GM21619 (cell line): Measurements from ENCODE around the gene MSX2.

ENCODE experiments used
- ATAC-seq: cut with Tn5 transposase; IDR thresholded peaks from one replicate; pipeline ENCODE4 v1.9.1; 2021; ENCODE audit not compliant: unreplicated experiment

The MSX2 gene

DNA sequence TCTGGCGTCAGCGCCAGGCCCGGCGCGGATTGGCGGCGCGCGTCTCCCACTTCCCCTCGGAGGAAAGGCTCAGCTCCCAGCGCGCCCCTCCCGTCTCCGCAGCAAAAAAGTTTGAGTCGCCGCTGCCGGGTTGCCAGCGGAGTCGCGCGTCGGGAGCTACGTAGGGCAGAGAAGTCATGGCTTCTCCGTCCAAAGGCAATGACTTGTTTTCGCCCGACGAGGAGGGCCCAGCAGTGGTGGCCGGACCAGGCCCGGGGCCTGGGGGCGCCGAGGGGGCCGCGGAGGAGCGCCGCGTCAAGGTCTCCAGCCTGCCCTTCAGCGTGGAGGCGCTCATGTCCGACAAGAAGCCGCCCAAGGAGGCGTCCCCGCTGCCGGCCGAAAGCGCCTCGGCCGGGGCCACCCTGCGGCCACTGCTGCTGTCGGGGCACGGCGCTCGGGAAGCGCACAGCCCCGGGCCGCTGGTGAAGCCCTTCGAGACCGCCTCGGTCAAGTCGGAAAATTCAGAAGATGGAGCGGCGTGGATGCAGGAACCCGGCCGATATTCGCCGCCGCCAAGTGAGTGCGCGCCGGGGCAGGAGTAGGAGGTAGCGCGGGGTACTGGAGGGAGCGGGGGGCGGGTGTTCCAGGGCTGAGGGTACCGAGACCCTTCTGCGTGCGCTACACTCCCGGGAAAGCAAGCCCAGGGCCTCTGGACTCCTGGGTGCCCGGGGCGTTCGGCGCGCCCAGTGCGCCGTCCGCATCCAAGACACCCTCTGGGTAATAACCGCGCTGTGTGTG, at the start of gene MSX2:
Gene MSX2 (plus strand): TSS at position 99 of the 777 bp plus-strand sequence. CDS start 78 bp downstream, at position 177.
- no peak for ATAC-seq

DNA sequence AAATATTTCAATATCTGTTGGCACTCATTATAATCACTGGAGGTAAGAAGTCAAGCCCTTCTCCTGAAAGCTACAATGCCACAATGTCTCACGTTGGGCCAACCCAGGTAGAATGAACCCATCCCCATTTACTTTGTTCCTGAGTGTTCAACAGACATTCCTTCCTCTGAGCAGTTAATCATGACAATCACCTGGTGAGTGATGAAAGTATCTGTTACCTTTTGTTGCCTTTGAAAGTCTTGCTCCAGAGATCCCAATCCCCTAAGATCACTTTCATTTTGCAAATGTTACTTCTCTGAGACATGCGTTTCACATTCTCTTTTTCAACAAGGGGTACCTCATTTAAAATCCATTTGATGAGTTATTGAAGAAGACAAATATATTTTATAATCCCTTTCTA, 49.3 kb upstream of the MSX2 start:
- ATAC-seq: no peak

DNA sequence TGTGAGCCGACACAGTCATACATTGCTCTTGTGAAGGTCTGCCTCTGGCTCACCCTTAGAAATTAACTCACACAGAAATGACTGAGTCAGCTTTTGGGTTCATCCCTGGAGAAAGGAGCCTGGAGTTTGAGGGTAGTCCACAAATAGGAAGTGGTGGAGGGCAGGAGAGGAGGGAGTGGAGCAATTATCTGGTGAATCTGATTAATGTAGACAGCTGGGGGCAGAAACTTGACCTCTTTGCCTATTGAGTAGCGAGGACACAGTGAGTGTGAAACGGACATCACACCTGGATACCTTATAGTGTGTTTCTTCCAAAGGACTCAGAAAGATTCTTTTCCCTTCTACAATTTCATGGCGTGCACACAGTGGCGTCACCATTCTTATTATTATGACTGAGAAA, 48.5 kb upstream of the MSX2 start:
- ATAC-seq: no peak

DNA sequence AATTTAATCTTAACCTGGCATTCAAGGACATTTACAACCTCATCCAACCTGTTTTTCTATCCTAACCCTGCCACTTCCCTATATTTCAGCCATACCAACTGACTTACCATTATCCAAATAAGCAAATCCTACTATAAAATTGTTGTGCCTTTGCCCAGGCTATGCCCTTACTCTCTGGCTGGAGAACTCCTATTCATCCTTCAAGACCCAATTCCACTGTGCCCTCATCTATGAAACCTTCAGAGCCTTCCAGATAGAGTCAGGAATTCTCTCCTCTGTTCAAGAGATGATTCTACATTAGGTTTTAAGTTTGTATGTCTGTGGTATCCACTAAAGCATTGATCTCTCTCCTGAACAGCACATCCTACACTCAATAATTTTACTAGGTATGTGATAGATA, 46.3 kb upstream of the MSX2 start:
- no peak for ATAC-seq

DNA sequence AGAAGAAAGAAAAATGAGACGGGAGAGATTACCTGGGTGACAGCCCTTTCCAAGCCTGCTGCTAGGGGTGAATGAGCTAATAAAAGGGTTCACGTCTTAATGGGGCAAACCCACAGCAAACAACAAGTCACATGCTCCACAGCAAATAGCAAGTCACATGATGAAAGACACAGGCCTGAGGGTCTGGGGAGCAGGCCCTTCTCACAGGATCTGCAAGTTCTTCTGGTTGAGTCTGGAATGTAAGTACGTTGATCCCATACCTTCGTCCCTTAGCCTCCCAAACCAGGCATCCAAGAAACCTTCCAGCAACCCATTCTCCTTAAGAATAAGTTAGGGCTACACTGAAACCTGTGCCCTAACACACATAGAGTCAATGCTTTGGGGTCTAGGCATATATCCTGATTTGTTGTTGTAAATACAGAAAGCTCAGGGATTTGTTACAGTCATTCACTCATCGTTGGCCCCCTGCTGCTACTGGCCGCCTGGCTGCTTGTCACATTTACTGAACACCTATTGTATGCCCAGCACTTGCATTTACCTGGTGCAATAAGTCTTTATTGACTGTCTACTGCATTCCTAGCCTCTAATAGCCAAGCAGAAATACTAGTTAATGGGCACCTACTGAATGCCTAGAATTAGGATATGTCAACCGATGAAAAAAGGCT, 43.3 kb upstream of the MSX2 start:
- ATAC-seq: no peak

DNA sequence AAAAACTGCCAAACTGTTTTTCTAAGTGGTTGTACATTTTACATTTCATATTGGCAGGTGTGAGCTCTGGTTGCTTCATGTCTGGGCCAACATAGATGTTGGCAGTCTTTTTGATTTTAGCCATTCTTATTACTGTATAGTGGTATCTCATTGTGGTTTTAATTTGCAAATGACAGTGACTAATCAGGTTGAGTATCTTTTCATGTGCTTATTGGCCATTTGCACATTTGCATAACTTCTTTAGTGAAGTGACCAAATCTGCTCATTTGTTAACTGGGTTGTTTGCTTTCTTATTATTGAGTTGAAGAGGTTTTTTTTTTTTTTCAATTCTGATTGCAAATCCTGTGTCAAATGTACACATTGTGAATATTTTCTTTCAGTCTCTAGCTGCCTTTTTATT, 36.9 kb upstream of the MSX2 start:
- no peak for ATAC-seq

DNA sequence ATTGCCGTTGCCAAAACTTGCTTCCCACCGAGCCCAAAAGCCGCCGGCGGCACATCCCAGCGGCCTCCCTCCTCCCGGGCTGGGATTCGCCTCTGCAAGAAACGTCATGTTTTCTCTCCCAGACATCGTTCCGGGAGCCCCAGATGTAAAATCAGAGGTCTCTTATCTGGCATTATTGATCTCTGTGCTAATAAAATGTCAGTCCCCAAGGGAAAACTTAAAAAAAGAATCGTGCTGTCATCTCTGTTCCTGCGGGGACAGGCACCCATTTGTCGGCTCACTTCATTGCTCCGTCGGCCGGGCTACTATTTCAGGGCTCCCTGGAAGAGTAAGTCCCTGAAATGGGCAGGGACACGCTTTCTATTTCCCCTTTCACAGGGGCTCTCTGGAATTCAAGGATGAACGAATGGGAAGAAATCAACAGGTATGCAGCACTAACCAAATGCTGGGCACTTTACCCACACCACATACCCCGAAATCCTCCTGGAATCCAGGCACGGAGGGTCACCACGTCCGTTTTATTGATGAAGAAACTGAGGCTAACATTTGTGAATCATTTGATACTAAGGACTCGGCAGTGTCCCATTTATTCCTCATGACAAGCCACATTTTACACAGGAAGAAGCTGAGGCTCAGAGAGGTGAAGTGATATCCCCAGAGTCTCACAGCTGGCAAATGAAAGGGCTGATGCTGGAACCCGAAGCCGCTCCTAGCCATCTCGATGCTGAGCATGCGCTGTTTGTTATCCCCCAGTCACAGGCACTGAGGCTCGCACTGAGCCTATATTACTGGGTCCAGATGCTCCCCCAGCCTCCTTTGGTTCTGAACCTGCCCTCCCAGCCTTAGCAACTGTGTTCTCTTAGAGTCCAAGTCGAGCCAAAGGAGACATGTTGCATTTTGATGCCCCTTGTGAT, 35.7 kb upstream of the MSX2 start:
- ATAC-seq: no peak

DNA sequence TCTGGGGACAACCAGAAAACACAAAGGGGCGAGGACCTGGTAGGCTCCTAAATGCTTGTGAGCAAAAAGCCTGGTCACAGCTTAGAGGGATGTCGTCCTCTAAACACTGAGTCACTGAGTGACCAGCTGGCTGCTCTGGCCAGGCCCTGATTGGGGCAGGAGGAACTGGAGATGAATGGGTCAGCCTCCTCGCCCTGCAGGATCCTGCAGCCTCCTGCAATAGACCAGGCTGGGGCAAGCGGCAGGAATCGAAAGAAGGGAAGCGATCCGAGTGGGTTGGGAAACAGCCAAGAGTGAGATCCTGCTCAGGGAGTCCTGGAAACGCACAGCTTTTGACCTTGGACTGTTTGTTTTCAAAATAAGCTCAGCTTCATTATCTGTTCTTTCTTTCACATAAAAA, 34.1 kb upstream of the MSX2 start:
- ATAC-seq: no peak

DNA sequence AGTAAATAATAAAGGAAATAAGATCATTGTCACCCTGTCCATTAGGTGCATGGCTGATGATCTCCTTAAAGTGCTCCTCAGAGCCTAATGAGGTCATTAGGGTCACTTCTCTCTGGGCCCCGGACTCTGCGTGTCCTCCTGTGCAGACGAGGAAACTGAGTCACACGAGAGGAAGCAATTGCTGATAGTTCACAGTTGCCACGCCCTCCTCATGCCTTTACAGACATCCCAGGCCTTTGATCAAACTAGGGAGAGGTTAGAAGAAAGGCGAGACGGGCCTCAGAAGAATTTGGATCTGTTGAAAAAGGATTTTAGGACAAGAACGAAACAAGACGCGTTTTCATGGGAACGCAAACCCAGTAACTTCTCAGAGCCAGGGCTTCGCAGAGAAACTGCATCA, 32.0 kb upstream of the MSX2 start:
- ATAC-seq: no peak

DNA sequence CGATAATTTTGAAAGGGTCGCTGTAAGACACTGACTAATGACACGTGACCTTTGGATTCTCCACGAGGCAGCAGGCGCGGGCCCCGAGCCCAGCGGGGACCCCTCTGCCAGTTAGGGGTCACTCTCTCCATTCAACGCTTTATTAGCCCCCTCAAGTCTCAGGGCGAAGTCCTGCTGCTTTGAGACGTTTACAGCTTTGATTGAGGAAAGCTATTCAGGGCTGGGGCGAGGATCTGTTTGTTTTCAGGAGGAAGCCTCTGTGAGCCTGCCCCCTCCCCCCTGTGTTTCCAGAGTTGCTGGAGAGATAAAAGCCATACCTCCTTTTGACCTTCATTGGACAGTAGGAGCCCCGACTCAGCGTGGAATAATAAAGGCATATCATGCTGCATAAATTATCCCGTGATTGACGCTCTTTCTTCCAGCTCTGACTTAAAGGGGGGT, 31.4 kb upstream of the MSX2 start:
- no peak for ATAC-seq

DNA sequence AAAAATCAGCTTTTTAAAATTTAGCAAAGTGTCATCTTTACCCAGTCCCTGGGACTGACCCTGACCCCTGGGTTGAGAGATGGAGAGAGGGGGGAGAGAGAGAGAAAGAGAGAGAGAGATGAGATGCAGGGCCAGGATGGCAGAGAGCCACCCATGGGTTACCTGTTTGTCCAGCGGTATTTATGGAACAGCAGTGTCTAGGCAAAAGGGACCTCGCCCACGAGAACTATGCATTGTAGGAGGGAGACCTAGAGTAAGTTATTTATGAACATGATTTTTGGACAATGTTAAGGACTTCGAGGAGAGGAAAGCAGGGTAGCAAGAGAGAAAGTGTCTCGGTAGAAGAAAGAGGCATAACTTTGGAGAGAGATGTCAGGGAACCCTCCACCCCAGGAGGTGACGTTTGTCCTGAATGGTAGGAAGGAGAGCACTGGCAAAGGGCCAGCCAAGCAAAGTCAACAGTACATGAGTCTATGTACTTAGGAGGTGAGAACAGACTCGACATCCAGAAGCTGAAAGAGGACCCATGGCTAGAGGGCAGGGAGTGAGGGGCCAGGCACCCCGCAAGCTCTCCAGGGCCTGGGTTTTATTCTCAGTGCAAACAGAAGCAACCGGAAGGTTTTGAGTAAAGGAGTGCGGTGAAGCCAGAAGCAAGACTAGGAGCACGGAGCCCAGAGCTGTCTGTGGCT, 30.5 kb upstream of the MSX2 start:
- ATAC-seq: no peak

DNA sequence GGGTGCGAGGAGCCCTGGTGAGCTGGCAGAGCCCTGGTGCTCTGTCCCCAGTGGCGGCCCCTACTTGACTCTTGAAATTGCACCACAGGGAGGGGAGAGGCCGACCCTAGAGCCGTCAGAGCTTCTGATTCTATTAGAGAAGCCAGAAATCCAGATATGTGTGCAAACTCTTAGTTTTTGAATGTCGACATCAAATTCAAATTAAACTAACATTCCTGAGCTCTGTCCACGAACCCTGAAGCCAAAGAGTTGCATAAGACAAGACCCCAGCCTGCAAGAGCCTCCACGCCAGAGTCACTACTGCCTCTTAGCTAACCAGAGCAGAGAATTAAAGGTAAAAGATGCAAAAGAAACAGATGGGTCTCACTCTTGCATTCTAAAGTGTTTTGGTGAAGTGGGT, 29.8 kb upstream of the MSX2 start:
- ATAC-seq: no peak

DNA sequence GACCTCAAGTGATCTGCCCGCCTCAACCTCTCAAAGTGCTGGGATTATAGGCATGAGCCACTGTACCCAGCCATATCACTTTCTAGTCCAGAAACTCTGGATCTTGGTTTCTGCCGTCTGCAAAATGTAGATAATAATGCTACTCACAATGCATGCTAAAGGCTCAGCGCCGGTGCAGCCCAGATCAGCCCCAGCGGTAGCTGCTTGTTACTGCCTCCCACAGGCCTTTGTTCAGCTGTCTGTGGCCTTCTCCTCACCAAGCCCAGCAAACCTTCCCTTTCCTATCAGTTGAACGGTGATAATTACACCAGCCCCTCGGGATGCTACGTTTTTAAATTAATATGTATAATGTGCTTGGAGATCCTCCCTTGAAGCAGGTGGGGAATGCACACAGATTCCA, 26.2 kb upstream of the MSX2 start:
- no peak for ATAC-seq

DNA sequence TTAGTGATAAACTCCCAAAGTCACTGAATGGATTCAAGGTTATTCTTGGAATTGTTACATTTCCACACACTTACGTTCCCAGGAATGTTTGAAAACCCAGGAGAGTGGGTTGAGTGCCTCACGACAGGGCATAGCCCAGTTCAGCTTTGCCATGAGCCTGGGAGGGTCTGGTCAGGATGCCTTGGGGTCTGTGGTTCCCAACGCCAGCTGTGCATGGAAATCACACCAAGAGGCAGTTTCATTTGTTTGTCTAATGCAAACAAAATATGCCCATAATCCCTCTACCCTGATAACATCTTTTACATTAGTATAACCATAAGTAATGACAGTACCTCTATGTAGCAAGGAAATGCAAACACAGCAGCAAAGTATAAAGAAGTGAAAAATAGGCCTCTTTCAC, 25.3 kb upstream of the MSX2 start:
- no peak for ATAC-seq

DNA sequence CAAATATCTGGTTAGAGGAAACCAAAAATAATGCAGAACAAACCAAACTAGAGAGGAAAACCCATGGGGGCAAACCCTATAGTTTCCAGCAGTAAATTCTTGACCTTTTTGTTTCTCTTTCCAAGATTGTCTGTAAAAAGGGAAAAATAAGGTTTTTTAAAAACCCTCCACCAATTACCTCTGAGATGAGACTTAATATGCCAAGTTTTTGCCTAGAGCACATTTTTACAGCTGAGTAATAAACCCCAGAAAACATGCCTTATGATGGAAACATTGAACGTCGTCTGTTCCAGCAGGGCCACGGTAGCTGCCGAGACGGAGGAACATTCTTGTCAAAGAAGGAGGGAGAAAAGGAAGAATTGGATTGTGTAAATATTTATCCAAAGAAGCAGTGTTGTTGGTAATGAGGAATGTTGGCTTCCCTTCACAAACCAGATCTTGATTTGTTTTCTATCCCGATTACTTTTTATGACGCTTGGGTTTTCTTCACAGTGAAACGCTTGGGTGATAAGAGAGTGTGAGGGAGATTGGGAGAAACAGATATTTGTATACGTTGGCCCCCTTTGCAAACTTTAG, 17.3 kb upstream of the MSX2 start:
- ATAC-seq: no peak

DNA sequence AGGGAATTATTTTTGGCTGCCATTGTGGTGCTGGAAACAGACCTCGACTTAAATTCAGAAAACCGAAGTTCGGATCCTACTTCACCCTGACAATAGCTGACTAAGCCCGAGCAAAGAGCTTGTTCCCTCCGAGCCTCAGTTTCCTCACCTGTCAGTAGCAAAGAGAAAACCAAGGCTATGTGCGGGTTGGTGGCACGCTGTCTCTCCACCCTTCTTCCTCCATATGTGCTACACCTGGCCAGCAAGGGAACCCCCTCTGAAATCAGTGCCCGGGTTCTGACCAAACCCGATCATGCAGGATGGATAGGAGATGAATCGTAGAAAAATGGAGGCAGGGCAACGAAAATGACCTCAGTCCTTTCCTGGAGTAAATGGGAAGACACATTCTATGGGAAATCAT, 16.7 kb upstream of the MSX2 start:
- ATAC-seq: no peak

DNA sequence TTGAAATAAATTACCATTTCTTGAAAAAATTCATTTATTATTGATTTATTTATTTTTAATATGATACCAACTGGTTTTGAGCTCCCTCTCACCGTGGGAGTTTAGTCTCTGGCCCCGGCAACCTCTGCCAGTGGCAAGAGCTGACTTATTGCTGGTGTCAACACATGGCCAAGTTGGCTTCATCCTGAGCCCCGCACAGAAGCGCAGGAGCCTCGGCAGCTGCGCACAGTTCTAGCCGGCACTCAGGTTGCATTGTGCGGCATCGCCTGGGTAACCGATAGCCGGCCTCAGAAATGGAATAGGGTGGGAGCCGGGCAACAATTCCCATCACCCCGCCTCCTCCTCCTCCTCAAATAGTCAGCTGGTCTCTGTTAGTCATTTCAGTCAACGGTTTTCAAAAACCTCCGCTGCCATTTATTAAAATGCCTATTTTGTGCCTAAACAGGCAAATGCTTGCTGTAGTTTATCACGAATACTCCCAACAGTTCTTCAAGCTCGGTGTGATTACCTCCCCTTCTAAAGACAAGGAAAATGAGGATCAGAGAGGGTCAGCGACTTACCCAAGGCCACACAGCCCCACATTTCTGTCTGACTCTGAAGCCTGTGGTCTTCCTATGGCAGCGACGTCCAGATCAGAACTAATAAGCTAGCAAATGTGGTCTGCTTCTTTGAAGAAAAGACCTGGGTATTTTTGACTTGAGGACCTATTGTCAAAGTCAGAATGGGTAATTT, 15.7 kb upstream of the MSX2 start:
- no peak for ATAC-seq

DNA sequence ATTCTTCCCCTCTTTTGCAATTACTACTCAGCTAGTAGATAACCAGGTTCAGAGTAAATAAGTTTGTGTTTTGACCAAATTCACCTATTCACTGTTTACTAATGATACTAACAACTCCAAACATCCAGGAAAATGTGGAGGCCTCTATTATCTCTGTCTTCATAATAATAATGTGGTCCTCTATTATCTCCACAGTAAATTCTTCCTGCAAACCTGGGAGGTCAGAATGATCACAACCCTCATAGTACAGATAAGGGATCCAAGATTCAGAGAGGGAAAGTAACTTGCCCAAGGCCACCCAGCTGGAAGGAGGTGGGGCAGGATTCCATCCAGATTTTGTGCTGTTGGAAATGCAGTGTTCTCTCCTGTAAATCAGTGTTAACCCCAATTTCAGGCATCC, 9.6 kb upstream of the MSX2 start:
- no peak for ATAC-seq

DNA sequence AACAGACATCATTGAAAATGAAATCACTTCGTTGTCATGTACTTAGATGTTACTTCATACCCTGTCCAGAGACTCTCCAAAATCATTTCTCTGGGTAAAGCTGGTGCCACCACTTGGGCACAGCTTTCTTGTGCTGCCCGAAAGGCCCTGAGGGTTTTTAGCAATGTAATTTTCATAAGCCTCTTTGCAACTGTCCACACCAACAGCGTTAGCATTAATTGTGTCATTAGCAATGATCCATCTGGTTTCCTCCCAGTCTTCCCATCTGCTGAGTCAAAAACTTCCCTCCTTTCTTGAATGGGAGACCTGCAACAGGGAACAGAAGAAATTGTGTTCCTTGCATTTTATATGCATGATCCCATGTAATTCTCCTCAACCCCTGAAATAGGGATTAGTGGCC, 8.6 kb upstream of the MSX2 start:
- no peak for ATAC-seq

DNA sequence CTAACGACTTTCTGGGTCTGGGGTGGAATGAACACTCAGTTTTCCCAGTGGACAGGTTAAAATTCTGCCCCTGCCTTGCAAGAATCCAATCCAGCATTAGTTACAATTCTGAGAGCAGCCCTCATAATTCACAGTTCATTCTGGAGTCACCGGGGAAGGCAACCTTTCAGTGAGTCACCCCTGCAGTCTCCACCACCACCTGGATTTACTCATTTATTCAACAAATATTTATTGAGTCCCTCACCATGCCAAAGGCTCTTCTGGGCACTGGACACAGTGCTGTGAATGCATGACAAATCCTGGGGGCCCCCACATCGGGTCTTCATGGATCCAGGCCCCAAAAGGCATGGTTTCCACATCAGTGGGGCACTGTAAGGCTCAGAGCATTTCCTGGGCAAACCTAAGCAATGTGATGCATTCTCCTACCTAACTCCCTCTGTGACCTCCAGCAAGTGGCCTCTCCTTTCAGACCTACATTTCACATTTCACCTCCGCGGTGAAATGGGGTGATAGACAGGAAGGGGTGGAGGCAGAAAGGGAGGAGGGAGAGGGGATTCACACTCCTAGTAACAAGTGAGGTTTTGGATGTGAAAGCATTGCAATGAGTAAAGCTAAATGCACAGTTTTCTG, 6.4 kb upstream of the MSX2 start:
- no peak for ATAC-seq
